Caco-2 (cell line): Measurements from ENCODE around the gene PPCS. TPM values are rescaled to one million over a fixed set of nuclear protein-coding genes. Genes with fewer than 3 reads are reported as not detected.

ENCODE experiments used
- BruUV-seq: library from RNA; stranded (reverse); fragments of 400-500 nt; replicated peaks from 2 replicates; lab custom pipeline; 2021; lab: Mats Ljungman, UMichigan
- CTCF ChIA-PET: fragments of 300-600 bp; sonication (Branson Sonifier 250); formaldehyde crosslinking; loops from one replicate; lab custom pipeline; 2022; ENCODE audit warnings: antibody characterized with exemption; lab: Charles Lee
- POLR2A ChIA-PET: fragments of 300-600 bp; sonication (Branson Sonifier 250); formaldehyde crosslinking; loops from one replicate; lab custom pipeline; 2022; ENCODE audit warnings: antibody characterized with exemption; lab: Charles Lee
- DNase-seq, 2 experiments: peaks; one replicate each; pipeline versions ENCODE4 v3.0.0 to v3.0.0-alpha.2; 2020 to 2022
- H3K27me3 ChIP-seq: replicated peaks from 2 replicates; pipeline ENCODE4 v1.6.0; 2011; ENCODE audit warnings: low read length; ENCODE audit not compliant: control insufficient read depth, insufficient read depth
- H3K36me3 ChIP-seq: 2 replicates; pipeline ENCODE4 v1.5.1; 2011; ENCODE audit warnings: low read length; ENCODE audit not compliant: control insufficient read depth, insufficient read depth
- H3K4me1 ChIP-seq: fragments of 250-450 bp; sonication (Bioruptor Pico); 2 replicates; pipeline ENCODE4 v1.5.1; 2020; ENCODE audit warnings: mild to moderate bottlenecking
- H3K4me3 ChIP-seq: 2 replicates; pipeline ENCODE4 v1.5.1; 2011; ENCODE audit warnings: low read depth, mild to moderate bottlenecking, control low read depth, low read length
- H3K9me3 ChIP-seq: fragments of 250-450 bp; sonication (Bioruptor Pico); 2 replicates; pipeline ENCODE4 v1.5.1; 2020; ENCODE audit warnings: mild to moderate bottlenecking, moderate library complexity
- H3K27ac Mint-ChIP-seq: one replicate; pipeline ENCODE4 v1.8.0; 2022; ENCODE audit warnings: mixed read lengths; ENCODE audit not compliant: unreplicated experiment
- H3K27me3 Mint-ChIP-seq: one replicate; pipeline ENCODE4 v1.8.0; 2022; ENCODE audit warnings: mixed read lengths; ENCODE audit not compliant: insufficient read depth, unreplicated experiment
- H3K36me3 Mint-ChIP-seq: one replicate; pipeline ENCODE4 v1.8.0; 2022; ENCODE audit warnings: mild to moderate bottlenecking, mixed read lengths; ENCODE audit not compliant: insufficient read depth, unreplicated experiment
- H3K4me1 Mint-ChIP-seq: one replicate; pipeline ENCODE4 v1.8.0; 2022; ENCODE audit warnings: low read depth, mixed read lengths; ENCODE audit not compliant: unreplicated experiment
- H3K4me3 Mint-ChIP-seq: one replicate; pipeline ENCODE4 v1.8.0; 2022; ENCODE audit warnings: mild to moderate bottlenecking, moderate library complexity, mixed read lengths; ENCODE audit not compliant: unreplicated experiment
- H3K9me3 Mint-ChIP-seq: one replicate; pipeline ENCODE4 v1.8.0; 2022; ENCODE audit warnings: mixed read lengths; ENCODE audit not compliant: unreplicated experiment
- CTCF ChIP-seq, 2 experiments: fragments of 200-600 bp in 1 of 2; IDR thresholded peaks; 1 replicate in 1 of 2; 2 replicates in 1 of 2; pipeline versions ENCODE4 v1.5.1 to v1.8.0; 2011 to 2022; ENCODE audit warnings: antibody characterized with exemption in 1 of 2, control low read depth in 1 of 2, inconsistent platforms in 1 of 2, low read depth in 1 of 2, low read length in 1 of 2, mild to moderate bottlenecking in 1 of 2, moderate library complexity in 1 of 2; ENCODE audit not compliant: insufficient read depth in 1 of 2, severe bottlenecking in 1 of 2, unreplicated experiment in 1 of 2
- intact Hi-C: fragments of 100-400 bp; cut with micrococcal nuclease; formaldehyde crosslinking; loops from one replicate; pipeline ENCODE4 v1.10.0; 2022; ENCODE audit not compliant: unreplicated experiment
- total RNA-seq: library from RNA; stranded (reverse); gene quantifications from 2 replicates; pipeline ENCODE4 v1.2.3, GENCODE V29; 2022

The PPCS gene
- total RNA-seq, 1 experiment from 2014 or later: 41.0 TPM

GRCh38 chr1:42456754-42457089, 379 bp downstream of the PPCS start:
- TF ChIP-seq CTCF (IDR thresholded peaks at IDR 0.05; ENCODE audit: insufficient read depth in 1 of 2, low read depth in 1 of 2, low read length in 1 of 2, severe bottlenecking in 1 of 2, unreplicated experiment in 1 of 2): no peak
- Mint-ChIP-seq H3K27me3 (no peaks in the 10 kb centered on the region), H3K4me1 (peaks cover 32% of the 10 kb centered on the region), H3K4me3 (peak overlapping the region; percentile 78), H3K27ac (peak overlapping the region; percentile 85), H3K36me3 (peaks cover 24% of the 10 kb centered on the region), H3K9me3 (no peaks in the 10 kb centered on the region)
- Histone ChIP-seq H3K4me3 (peak overlapping the region; percentile 93), H3K9me3 (no peaks in the 10 kb centered on the region), H3K36me3 (no peaks in the 10 kb centered on the region), H3K27me3 (no peaks in the 10 kb centered on the region), H3K4me1 (peaks cover 17% of the 10 kb centered on the region)
- no TSS peak for BruUV-seq
- DNase-seq: peak; percentile 51 to 55
- intact Hi-C loops: no loop called here
- CTCF ChIA-PET: no interaction called here
- POLR2A ChIA-PET: interaction anchor here (0.9 to 1.0 kb wide), 2 partner anchors 41 to 116 kb away, joined by 3 to 4 read pairs; no protein-coding TSS in a partner anchor

GRCh38 chr1:42461196-42461595, 4.9 kb downstream of the PPCS start:
- H3K4me1 Mint-ChIP-seq: peaks cover 27% of the 10 kb centered on the region
- no peaks in the 10 kb centered on the region for H3K27me3 Mint-ChIP-seq
- POLR2A ChIA-PET: interaction anchor here (0.7 kb wide), 1 partner anchor 121 kb away, joined by 3 read pairs; no protein-coding TSS in a partner anchor
- H3K36me3 Mint-ChIP-seq: peaks cover 24% of the 10 kb centered on the region
- no peaks in the 10 kb centered on the region for H3K9me3 Mint-ChIP-seq
- no peak for DNase-seq
- CTCF ChIA-PET: no interaction called here
- no peaks in the 10 kb centered on the region for H3K27me3 ChIP-seq
- BruUV-seq: no TSS peak
- H3K4me1 ChIP-seq: peaks cover 14% of the 10 kb centered on the region; the same call in 1 of the 2 replicates
- intact Hi-C loops: loop anchor here (5.0 to 10.0 kb wide), 3 partner anchors 124 to 286 kb away; partner anchors contain the start of gene FOXJ3
- no peak overlapping the region for H3K4me3 ChIP-seq
- H3K4me3 Mint-ChIP-seq: no peak overlapping the region
- TF ChIP-seq CTCF (IDR thresholded peaks at IDR 0.05; ENCODE audit: insufficient read depth in 1 of 2, low read depth in 1 of 2, low read length in 1 of 2, severe bottlenecking in 1 of 2, unreplicated experiment in 1 of 2): no peak
- no peak overlapping the region for H3K27ac Mint-ChIP-seq
- no peaks in the 10 kb centered on the region for H3K36me3 ChIP-seq
- no peaks in the 10 kb centered on the region for H3K9me3 ChIP-seq

GRCh38 chr1:42462828-42463763, 6.8 kb downstream of the PPCS start, which contains the start of gene CCDC30:
CCDC30 (plus strand) TSS chr1:42463286; CDS start chr1:42480552, 17,266 bp downstream.
- Mint-ChIP-seq H3K27me3 (no peaks in the 10 kb centered on the region), H3K4me3 (peak within 1 kb of the TSS; percentile 72), H3K36me3 (peaks cover 9% of the 10 kb centered on the region), H3K27ac (peak within 1 kb of the TSS; percentile 81), H3K4me1 (peaks cover 21% of the 10 kb centered on the region), H3K9me3 (no peaks in the 10 kb centered on the region)
- H3K27me3 ChIP-seq: no peaks in the 10 kb centered on the region
- peak within 1 kb of the TSS; percentile 38 for H3K4me3 ChIP-seq
- no peaks in the 10 kb centered on the region for H3K9me3 ChIP-seq
- intact Hi-C loops: loop anchor here (5.0 to 10.0 kb wide), 3 partner anchors 126 to 288 kb away; partner anchors contain the start of gene FOXJ3
- POLR2A ChIA-PET: interaction anchor here (0.6 to 1.3 kb wide), 2 partner anchors 219 to 304 kb away, joined by 4 read pairs; partner anchors contain the start of genes C1orf50, P3H1 and YBX1
- DNase-seq: peak; percentile 95 to 96
- CTCF ChIA-PET: no interaction called here
- H3K4me1 ChIP-seq: peaks cover 14% of the 10 kb centered on the region; the same call in 1 of the 2 replicates
- no TSS peak for BruUV-seq
- TF ChIP-seq CTCF (IDR thresholded peaks at IDR 0.05; ENCODE audit: insufficient read depth in 1 of 2, low read depth in 1 of 2, low read length in 1 of 2, severe bottlenecking in 1 of 2, unreplicated experiment in 1 of 2): no peak
- no peaks in the 10 kb centered on the region for H3K36me3 ChIP-seq
